ENCODE results near the gene FALEC.
"Not testable (repeated sequence)": the region's sequence is repeated elsewhere in the genome, so short reads cannot be mapped to it uniquely, and the experiment has no call there.

FALEC gene

DNA sequence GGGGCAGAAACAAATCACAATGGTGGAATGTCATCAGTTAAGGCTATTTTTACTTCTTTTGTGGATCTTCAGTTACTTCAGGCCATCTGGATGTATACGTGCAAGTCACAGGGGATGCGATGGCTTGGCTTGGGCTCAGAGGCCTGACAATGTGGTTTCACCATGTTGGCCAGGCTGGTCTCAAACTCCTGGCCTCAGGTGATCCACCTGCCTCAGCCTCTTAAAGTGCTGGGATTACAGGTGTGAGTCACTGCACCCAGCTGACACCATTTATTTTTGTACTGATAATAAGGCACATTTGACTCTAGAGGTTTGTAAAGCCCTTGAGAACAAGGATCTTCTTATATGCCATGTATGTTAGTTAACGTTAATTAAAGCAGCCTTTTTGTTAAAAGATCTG lies 65.4 kb downstream of the FALEC start:
- DNase-seq; intact Hi-C loops (cut with DNase I): not testable (repeated sequence)

GRCh38 chr1:150581437-150581836 lies 65.9 kb downstream of the FALEC start:
- peak in 1 of 10 donors; percentile 21 for DNase-seq
- intact Hi-C loops (cut with DNase I): not testable (repeated sequence)

DNA sequence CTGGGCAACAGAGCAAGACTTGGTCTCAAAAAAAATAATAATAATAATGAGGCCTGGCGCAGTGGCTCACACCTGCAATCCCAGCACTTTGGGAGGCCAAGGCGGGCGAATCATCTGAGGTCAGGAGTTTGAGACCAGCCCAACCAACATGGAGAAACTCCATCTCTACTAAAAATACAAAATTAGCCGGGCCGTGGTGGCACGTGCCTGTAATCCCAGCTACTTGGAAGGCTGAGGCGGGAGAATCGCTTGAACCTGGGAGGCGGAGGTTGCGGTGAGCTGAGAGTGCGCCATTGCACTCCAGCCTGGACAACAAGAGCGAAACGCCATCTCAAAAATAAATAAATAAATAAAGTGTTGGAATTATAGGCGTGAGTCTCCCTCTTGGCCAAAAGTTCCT lies 66.4 kb downstream of the FALEC start:
- DNase-seq: peak in 1 of 10 donors; percentile 46
- intact Hi-C loops (cut with DNase I): not testable (repeated sequence)

GRCh38 chr1:150582371-150582770 lies 66.8 kb downstream of the FALEC start:
- no peak for DNase-seq
- intact Hi-C loops (cut with DNase I): no loop called here

Measured in posterior cingulate gyrus (tissue), 11 donors.